ENCODE measurements around the gene ATG101.
"Not testable (repeated sequence)": the region's sequence is repeated elsewhere in the genome, so short reads cannot be mapped to it uniquely, and the experiment has no call there.

The ATG101 gene

DNA sequence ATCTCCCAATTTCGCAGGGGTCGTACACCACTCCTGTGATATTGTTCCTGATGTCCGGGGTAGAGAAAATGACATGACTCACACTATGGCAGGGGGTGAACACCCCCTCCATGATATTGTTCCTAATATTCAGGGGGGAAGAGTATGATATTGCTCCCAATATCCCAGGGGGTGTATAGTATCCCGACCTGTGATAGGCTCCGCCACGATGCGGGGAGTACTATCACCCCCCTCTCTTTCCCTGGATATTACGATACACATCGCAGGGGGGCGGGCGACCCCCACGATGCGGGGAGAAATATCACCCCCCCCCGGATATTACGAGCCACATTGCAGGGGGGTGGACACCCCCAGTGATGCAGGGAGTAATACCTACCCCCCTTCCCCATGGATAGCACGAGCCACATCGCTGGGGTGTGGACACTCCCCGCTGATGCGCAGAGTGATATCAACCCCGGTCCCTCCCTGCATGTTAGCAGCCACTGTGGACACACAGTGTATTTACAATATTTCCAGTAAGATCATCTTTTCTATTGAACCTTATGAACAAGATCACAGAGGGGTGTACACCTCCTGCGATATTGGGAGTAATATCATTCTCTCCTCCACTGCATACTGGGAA is 27.4 kb downstream of the ATG101 start:
- Histone ChIP-seq H3K9me3 (ENCODE audit: control insufficient read depth in 1 of 2, low read length in 2 of 2) (no peaks in the 10 kb centered on the region), H3K27ac (ENCODE audit: low read length) (no peak overlapping the region), H3K27me3 (ENCODE audit: low read depth, low read length) (peaks cover 4% of the 10 kb centered on the region), H3K4me3 (ENCODE audit: low read depth in 1 of 2, low read length in 2 of 2) (no peak overlapping the region), H3K4me1 (ENCODE audit: control insufficient read depth in 1 of 2, insufficient read depth in 2 of 2, low read length in 2 of 2) (no peaks in the 10 kb centered on the region), H3K36me3 (ENCODE audit: control insufficient read depth in 1 of 2, insufficient read depth in 2 of 2, low read length in 2 of 2) (no peaks in the 10 kb centered on the region)

- H3K36me3 ChIP-seq (ENCODE audit: control insufficient read depth in 1 of 2, insufficient read depth in 2 of 2, low read length in 2 of 2); H3K27me3 ChIP-seq (ENCODE audit: low read depth, low read length); H3K4me1 ChIP-seq (ENCODE audit: control insufficient read depth in 1 of 2, insufficient read depth in 2 of 2, low read length in 2 of 2); H3K4me3 ChIP-seq (ENCODE audit: low read depth in 1 of 2, low read length in 2 of 2); H3K9me3 ChIP-seq (ENCODE audit: control insufficient read depth in 1 of 2, low read length in 2 of 2); H3K27ac ChIP-seq (ENCODE audit: low read length): not testable (repeated sequence)
Observed at GRCh38 chr12:52104431-52105089, 34.8 kb downstream of the ATG101 start.

GRCh38 chr12:52116222-52117125 is 46.7 kb downstream of the ATG101 start:
- not testable (repeated sequence) for H3K27ac ChIP-seq (ENCODE audit: low read length); H3K9me3 ChIP-seq (ENCODE audit: control insufficient read depth in 1 of 2, low read length in 2 of 2); H3K4me3 ChIP-seq (ENCODE audit: low read depth in 1 of 2, low read length in 2 of 2); H3K4me1 ChIP-seq (ENCODE audit: control insufficient read depth in 1 of 2, insufficient read depth in 2 of 2, low read length in 2 of 2); H3K27me3 ChIP-seq (ENCODE audit: low read depth, low read length); H3K36me3 ChIP-seq (ENCODE audit: control insufficient read depth in 1 of 2, insufficient read depth in 2 of 2, low read length in 2 of 2)

- H3K27me3 ChIP-seq (ENCODE audit: low read depth, low read length); H3K9me3 ChIP-seq (ENCODE audit: control insufficient read depth in 1 of 2, low read length in 2 of 2); H3K27ac ChIP-seq (ENCODE audit: low read length); H3K4me1 ChIP-seq (ENCODE audit: control insufficient read depth in 1 of 2, insufficient read depth in 2 of 2, low read length in 2 of 2); H3K4me3 ChIP-seq (ENCODE audit: low read depth in 1 of 2, low read length in 2 of 2); H3K36me3 ChIP-seq (ENCODE audit: control insufficient read depth in 1 of 2, insufficient read depth in 2 of 2, low read length in 2 of 2): not testable (repeated sequence)
Observed at GRCh38 chr12:52117806-52118475, 48.2 kb downstream of the ATG101 start.

GRCh38 chr12:52119398-52120254 is 49.8 kb downstream of the ATG101 start:
- Histone ChIP-seq H3K4me1 (ENCODE audit: control insufficient read depth in 1 of 2, insufficient read depth in 2 of 2, low read length in 2 of 2) (peaks cover 0 to 4% of the 10 kb centered on the region in 2 donors), H3K27ac (ENCODE audit: low read length) (no peak overlapping the region), H3K4me3 (ENCODE audit: low read depth in 1 of 2, low read length in 2 of 2) (no peak overlapping the region), H3K9me3 (ENCODE audit: control insufficient read depth in 1 of 2, low read length in 2 of 2) (no peaks in the 10 kb centered on the region), H3K36me3 (ENCODE audit: control insufficient read depth in 1 of 2, insufficient read depth in 2 of 2, low read length in 2 of 2) (no peaks in the 10 kb centered on the region), H3K27me3 (ENCODE audit: low read depth, low read length) (peaks cover 5% of the 10 kb centered on the region)

DNA sequence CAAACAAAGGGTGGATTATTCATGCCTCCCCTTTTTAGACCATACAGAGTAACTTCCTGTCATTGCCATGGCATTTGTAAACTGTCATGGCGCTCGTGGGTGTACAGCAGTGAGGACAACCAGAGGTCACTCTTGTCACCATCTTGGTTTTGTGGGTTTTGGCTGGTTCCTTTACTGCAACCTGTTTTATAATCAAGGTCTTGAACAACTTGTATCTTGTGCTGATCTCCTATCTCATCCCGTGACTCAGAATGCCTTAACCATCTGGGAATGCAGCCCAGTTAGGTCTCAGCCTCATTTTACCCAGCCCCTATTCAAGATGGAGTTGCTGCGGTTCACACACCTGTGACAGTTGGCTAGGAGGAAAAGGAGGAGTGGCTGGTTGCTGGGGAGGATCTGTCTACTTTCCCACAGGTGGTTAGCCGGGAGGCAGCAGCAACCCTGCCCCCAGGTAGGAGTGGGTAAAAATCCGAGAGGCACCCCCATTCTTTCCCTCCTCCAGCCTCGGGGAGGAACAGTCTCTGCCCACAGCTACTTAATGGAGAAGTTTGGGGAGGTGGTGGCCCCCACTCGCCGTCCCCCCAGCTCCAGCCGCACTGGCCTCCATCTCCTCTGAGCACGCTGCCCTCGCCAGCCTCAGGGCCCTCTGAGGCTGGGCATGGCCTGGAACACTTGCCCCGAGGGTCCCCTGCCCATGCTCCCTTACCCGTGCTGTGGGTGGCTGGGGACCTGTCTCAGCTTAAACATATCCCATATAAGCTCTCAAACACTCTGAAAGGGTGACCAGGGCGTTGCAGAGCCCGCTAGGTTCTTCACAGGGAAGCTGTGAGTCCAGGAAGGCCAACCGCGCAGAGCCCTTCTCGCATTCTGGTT is 51.4 kb downstream of the ATG101 start:
- no peak overlapping the region for H3K4me3 ChIP-seq (ENCODE audit: low read depth in 1 of 2, low read length in 2 of 2)
- H3K4me1 ChIP-seq (ENCODE audit: control insufficient read depth in 1 of 2, insufficient read depth in 2 of 2, low read length in 2 of 2) = peaks cover 0 to 4% of the 10 kb centered on the region in 2 donors
- no peak overlapping the region for H3K27ac ChIP-seq (ENCODE audit: low read length)
- H3K27me3 ChIP-seq (ENCODE audit: low read depth, low read length) = peaks cover 5% of the 10 kb centered on the region
- no peaks in the 10 kb centered on the region for H3K36me3 ChIP-seq (ENCODE audit: control insufficient read depth in 1 of 2, insufficient read depth in 2 of 2, low read length in 2 of 2)
- H3K9me3 ChIP-seq (ENCODE audit: control insufficient read depth in 1 of 2, low read length in 2 of 2) = no peaks in the 10 kb centered on the region

- peaks cover 5% of the 10 kb centered on the region for H3K27me3 ChIP-seq (ENCODE audit: low read depth, low read length)
- no peak overlapping the region for H3K27ac ChIP-seq (ENCODE audit: low read length)
- no peaks in the 10 kb centered on the region for H3K36me3 ChIP-seq (ENCODE audit: control insufficient read depth in 1 of 2, insufficient read depth in 2 of 2, low read length in 2 of 2)
- peaks cover 0 to 4% of the 10 kb centered on the region in 2 donors for H3K4me1 ChIP-seq (ENCODE audit: control insufficient read depth in 1 of 2, insufficient read depth in 2 of 2, low read length in 2 of 2)
- H3K9me3 ChIP-seq (ENCODE audit: control insufficient read depth in 1 of 2, low read length in 2 of 2) = no peaks in the 10 kb centered on the region
- no peak overlapping the region for H3K4me3 ChIP-seq (ENCODE audit: low read depth in 1 of 2, low read length in 2 of 2)
Observed at GRCh38 chr12:52121824-52122539, 52.2 kb downstream of the ATG101 start.

DNA sequence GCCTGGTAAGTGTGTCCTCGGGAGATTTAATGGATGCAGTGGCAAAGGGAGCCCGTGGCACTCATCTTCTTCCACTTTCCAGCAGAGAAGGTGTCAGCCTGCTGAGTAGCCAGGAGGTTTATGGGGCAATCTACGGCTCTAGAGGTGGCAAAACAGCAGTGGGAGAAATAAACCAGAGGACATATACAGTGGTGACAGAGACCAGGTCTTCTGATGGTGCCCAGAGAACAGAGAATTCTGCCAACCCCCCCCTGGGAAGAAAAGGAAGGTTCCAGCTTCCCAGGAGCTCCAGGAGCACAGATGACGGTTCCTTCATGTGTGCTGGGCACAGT is 52.7 kb downstream of the ATG101 start:
- Histone ChIP-seq H3K4me3 (ENCODE audit: low read depth in 1 of 2, low read length in 2 of 2) (no peak overlapping the region), H3K36me3 (ENCODE audit: control insufficient read depth in 1 of 2, insufficient read depth in 2 of 2, low read length in 2 of 2) (no peaks in the 10 kb centered on the region), H3K27me3 (ENCODE audit: low read depth, low read length) (peaks cover 5% of the 10 kb centered on the region), H3K4me1 (ENCODE audit: control insufficient read depth in 1 of 2, insufficient read depth in 2 of 2, low read length in 2 of 2) (peaks cover 0 to 4% of the 10 kb centered on the region in 2 donors), H3K27ac (ENCODE audit: low read length) (no peak overlapping the region), H3K9me3 (ENCODE audit: control insufficient read depth in 1 of 2, low read length in 2 of 2) (no peaks in the 10 kb centered on the region)

DNA sequence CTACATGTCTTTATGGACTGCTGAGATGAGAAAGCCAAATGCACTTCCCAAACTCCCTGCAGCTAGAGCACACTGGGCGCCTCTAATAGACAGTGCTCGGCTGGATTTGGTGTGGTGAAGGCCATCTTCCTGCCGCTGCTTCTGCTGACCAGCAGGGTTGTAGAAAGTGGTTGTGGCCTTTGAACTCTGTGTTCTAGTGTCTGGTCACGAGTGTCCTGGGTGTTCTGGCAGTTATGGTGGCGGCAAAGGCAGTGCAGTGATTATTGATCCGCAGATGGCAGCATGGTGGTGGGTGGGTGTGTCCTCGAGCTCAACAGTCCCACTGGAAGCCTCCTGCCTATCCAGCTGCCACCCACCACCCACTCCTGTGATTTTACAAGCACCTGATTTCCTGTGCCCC is 53.1 kb downstream of the ATG101 start:
- Histone ChIP-seq H3K4me3 (ENCODE audit: low read depth in 1 of 2, low read length in 2 of 2) (no peak overlapping the region), H3K4me1 (ENCODE audit: control insufficient read depth in 1 of 2, insufficient read depth in 2 of 2, low read length in 2 of 2) (peaks cover 0 to 4% of the 10 kb centered on the region in 2 donors), H3K27me3 (ENCODE audit: low read depth, low read length) (peaks cover 5% of the 10 kb centered on the region), H3K9me3 (ENCODE audit: control insufficient read depth in 1 of 2, low read length in 2 of 2) (no peaks in the 10 kb centered on the region), H3K27ac (ENCODE audit: low read length) (no peak overlapping the region), H3K36me3 (ENCODE audit: control insufficient read depth in 1 of 2, insufficient read depth in 2 of 2, low read length in 2 of 2) (no peaks in the 10 kb centered on the region)

Measured in muscle layer of duodenum (tissue), 2 donors.